Stimulated activated CD8-positive, alpha-beta memory T cell treated with anti-CD3 and anti-CD28 coated beads, Interleukin-12 subunit alpha, Interleukin-12 subunit beta, amount 100 ng/mL, for 24 hours (primary cell): ENCODE data around the gene TRIM69.
A peak's percentile ranks its signal among the peaks of the same experiment; 100 is the strongest.
"Not testable (repeated sequence)": the region's sequence is repeated elsewhere in the genome, so short reads cannot be mapped to it uniquely, and the experiment has no call there.

Experiments used
- DNase-seq: peaks from one replicate; pipeline ENCODE4 v3.0.0-alpha.2; 2020; ENCODE audit errors: extremely low read depth

TRIM69 gene

DNA sequence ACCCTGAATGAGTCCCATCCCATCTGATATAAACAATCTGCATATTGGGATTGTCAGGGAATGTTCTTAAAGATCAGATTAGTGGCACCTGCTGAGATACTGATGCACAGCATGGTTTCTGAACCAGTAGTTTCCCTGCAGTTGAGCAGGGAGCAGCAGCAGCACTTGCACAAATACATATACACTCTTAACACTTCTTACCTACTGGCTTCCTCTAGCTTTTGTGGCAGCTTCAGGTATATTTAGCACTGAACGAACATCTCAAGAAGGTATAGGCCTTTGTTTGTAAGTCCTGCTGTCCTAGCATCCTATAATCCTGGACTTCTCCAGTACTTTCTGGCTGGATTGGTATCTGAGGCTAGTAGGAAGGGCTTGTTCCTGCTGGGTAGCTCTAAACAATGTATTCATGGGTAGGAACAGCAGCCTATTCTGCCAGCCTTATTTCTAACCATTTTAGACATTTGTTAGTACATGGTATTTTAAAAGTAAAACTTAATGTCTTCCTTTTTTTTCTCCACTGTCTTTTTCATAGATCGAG is 20.5 kb upstream of the TRIM69 start:
- DNase-seq: no peak

DNA sequence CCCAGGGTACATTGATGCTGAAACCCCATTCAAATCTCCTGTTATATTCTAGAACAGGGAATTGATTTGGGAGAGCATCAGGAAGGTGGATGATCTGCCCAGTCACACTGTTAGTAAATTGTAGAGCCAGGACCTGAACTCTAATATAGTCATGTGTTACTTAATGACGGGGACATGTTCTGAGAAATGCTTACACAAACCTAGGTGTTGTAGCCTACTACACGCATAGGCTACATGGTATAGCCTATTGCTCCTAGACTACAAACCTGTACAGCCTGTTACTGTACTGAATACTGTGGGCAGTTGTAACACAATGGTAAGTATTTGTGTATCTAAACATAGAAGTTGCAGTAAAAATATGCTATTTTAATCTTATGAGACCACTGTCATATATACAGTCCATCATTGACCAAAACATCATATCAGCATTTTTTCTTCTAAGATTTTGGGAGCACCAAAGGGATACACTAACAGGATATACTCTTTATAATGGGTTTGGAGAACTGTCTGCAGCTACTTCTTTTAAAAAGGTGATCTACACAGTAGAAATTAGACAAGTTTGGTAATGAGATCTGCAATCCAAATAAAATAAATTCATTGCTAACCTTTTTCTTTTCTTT is 19.2 kb upstream of the TRIM69 start:
- no peak for DNase-seq

DNA sequence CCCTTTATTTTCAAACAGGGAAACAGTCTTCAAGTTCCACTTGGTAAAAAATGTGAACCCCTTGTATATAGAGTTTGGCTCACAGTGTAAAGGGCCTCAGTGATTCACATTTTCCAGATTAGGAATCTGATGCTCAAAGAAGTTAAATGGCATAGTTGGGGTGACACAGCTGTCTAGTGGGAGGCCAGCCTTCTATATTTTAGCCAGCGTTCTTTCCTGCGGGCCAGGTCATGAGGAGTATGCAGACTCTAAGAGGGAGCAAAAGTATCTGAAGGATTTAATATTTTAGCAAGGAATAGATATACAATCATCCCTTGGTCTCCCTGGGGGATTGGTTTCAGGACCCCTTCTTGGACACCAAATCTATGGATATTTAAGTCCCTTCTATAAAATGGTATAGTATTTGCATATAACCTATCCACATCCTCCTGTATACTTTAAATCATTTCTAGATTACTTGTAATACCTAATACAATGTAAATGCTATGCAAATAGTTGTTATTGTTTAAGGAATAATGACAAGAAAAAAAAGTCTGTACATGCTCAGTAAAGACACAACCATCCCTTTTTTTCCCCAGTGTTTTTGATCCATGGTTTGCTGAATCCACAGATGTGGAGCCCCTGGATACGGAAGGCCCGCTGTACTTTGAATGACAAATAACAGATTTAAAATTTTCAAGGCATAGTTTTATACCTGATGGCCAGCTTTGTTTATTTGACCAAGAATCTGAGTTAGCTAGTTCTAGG is 18.0 kb upstream of the TRIM69 start:
- DNase-seq: no peak

GRCh38 chr15:44718927-44719292 is 17.4 kb upstream of the TRIM69 start:
- DNase-seq: no peak

GRCh38 chr15:44719293-44719999 is 16.9 kb upstream of the TRIM69 start:
- DNase-seq: no peak

GRCh38 chr15:44720000-44720435 is 16.3 kb upstream of the TRIM69 start:
- DNase-seq: not testable (repeated sequence)

GRCh38 chr15:44720460-44721176 is 15.7 kb upstream of the TRIM69 start:
- DNase-seq: no peak

DNA sequence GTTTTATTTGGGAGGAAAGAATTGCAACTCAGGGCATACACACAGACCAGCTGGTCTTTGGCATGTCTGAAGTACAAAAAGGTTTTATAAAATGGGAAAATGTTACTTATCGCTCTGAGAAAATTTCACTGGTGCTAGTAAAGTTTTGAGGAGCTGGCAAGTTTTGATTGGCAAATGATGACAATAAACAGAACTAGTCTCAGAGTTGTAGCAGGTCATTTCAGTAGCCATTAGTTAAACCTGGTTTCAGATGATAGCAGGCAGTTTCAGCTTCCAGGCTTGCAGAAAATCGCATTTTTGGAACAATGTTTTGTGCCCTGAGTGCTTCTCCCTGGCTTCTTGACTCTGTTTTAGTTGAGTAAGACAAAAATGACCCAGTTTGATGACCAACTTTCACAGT is 14.3 kb upstream of the TRIM69 start:
- DNase-seq: no peak

- DNase-seq: no peak
These were observed 10.2 kb upstream of the TRIM69 start for GRCh38 chr15:44726136-44726535.

DNA sequence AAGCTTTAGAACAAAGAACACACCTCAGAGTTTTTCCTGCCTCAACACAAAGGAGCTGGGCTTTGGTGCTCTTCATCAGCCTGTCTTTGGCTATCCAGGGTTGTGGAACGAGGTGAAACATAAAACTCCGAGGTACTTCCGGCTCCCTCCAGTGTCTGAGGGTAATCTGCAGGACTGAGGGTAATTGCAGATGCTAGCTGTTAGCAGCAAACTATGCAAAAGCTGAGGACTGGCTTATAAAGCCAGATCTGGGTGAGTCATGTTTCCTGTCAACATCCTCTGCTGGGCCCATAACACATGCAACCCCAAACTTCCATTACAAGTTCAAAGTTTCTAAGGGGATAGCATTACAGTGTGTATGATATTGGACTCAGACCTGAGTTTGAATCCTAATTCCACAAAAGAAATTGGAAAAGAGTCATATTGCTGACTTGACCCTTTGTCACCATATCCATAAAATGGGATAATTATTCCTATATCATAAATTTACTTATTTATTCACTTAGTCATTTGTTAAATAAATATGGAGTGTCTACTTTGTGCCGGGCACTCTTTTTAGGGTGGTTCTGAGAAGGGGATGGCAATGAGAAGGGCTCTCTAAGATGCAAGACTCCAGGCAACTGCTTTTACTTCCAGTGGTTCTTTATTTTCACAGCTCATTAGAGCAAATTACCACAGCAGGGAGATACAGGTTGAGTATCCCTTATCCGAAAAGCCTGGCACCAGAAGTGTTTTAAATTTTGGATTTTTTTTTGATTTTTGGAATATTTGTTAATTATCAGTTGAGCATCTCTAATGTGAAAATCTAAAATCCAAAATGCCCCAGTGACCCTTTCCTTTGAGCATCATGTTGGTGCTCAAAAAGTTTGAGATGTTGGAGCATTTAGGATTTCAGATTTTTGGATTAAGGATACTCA is 9.5 kb upstream of the TRIM69 start:
- DNase-seq: no peak

DNA sequence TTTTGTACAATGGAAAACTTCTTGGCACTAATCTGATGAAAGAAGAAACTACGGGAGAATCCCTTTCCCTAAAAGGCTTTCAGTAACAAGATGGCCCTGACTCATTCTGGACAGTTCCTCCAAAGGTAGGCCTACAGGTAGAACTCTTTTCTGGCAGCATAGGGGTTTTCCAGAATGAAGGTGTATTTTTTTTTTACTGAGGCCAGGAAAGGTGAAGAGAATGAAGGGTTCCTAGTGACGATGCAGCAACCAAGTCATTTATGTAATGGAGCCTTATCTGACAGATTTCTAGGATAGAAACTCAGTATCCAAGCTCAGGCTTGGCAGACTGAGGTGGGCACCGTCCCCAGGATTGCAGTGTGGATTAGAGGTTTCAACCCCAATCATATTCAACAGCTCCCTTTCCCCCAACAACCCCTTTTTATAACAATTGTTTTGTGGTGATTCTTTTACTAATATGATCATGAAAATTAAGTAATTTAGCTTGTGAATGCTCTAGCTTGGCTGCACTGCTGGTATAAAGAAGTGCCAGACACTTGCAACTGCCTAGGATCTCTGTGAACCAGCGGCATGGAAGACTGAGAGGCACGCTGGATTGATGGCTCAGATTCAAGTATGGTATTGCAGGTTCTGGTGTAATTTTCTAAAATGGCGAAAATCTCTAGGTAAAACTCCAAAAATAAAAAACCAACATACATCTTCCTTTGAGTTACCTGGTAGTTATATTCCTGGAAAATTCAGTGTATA is 8.7 kb upstream of the TRIM69 start:
- no peak for DNase-seq

- DNase-seq: not testable (repeated sequence)
These were observed 8.1 kb upstream of the TRIM69 start for GRCh38 chr15:44728232-44728575.

GRCh38 chr15:44728576-44729407 is 7.5 kb upstream of the TRIM69 start:
- peak; percentile 83 for DNase-seq

GRCh38 chr15:44729408-44730127 is 6.8 kb upstream of the TRIM69 start:
- DNase-seq: no peak

DNA sequence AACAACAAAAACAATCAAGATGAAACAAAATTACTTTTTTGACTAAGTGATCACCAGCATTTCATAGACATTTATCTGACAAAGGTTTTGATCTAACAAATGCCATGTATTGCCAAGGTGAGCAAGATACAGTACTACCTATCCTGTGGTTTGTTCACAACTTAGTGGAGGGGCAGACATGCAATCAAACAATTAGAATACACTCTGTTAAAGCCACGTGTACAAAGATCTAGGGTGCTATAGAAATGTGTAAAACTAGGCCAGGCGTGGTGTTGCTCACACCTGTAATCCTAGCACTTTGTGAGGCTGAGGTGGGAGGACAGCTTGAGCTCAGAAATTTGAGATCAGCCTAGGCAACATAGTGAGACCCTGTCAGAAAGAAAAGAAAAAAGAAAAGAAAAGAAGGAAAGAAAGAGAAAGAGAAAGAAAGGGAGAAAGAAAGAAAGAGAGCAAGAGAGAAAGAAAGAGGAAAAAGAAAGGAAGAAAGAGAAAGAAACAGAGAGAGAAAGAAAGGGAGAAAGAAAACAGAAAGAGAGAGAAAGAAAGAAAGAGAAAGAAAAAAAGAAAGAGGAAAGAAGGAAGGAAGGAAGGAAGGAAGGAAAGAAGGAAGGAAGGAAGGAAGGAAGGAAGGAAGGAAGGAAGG is 1.4 kb upstream of the TRIM69 start:
- DNase-seq: no peak

- DNase-seq: no peak
These were observed 697 bp upstream of the TRIM69 start for GRCh38 chr15:44735482-44736180.

GRCh38 chr15:44738340-44738984 is 2.1 kb downstream of the TRIM69 start:
- no peak for DNase-seq
